Progenitor cell of endocrine pancreas (in vitro differentiated cells): Measurements from ENCODE around the gene TRIM44. TPM values are rescaled to one million over a fixed set of nuclear protein-coding genes. Genes with fewer than 3 reads are reported as not detected.

Source experiments
- DNase-seq: peaks from one replicate; pipeline ENCODE4 v3.0.0; 2021; ENCODE audit warnings: low spot score; ENCODE audit not compliant: unreplicated experiment
- H3K27ac Mint-ChIP-seq: 2 replicates; pipeline ENCODE4 v1.8.0; 2021; ENCODE audit warnings: mild to moderate bottlenecking, moderate library complexity, mixed read lengths
- H3K27me3 Mint-ChIP-seq: 2 replicates; pipeline ENCODE4 v1.8.0; 2021; ENCODE audit warnings: mixed read lengths
- H3K36me3 Mint-ChIP-seq: 2 replicates; pipeline ENCODE4 v1.8.0; 2022; ENCODE audit warnings: mixed read lengths; ENCODE audit not compliant: insufficient read depth
- H3K4me1 Mint-ChIP-seq: 2 replicates; pipeline ENCODE4 v1.8.0; 2021; ENCODE audit warnings: low read depth, mixed read lengths
- H3K4me3 Mint-ChIP-seq: 2 replicates; pipeline ENCODE4 v1.8.0; 2021; ENCODE audit warnings: low read depth, mild to moderate bottlenecking, moderate library complexity, mixed read lengths
- H3K9me3 Mint-ChIP-seq: 2 replicates; pipeline ENCODE4 v1.8.0; 2021; ENCODE audit warnings: low read depth, mixed read lengths
- total RNA-seq: library from RNA; stranded (reverse); gene quantifications from 2 replicates; pipeline ENCODE4 v1.2.1, GENCODE V29; 2021
- TF ChIP-seq, protein P1 (sequence below): fragments of 200-600 bp; sonication (generic); IDR thresholded peaks from one replicate; pipeline ENCODE4 v1.5.0; 2021; ENCODE audit warnings: antibody characterized with exemption, mild to moderate bottlenecking; ENCODE audit not compliant: unreplicated experiment

The TRIM44 gene
- total RNA-seq, 1 donor from 2014 or later = 65.1 TPM

DNA sequence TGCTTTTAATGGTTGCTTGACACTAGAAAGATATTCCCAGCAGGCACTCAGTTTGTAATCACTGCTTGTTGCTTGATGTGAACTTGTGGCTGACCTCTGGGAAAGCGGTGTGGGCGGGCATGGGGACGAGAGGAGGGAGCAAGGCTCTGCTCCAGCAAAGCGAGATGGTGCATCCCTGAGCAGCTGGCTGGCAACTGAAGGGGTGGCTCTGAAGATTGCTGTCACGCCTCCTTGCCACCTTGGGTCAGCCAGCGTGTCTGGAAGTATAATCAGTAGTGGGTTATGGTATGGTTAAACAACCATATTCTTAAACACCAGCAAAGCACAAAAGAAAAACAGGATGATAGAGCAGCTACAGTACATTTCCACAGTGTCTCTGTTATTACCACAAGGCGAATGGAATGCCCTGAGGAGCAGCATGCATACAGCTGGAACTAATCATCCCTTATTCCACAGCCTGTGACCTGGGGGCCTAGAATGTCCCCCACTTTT is 124.5 kb downstream of the TRIM44 start:
- H3K36me3 Mint-ChIP-seq = no peaks in the 10 kb centered on the region
- no peaks in the 10 kb centered on the region for H3K27me3 Mint-ChIP-seq
- no peak for DNase-seq
- H3K4me1 Mint-ChIP-seq = peaks cover 14% of the 10 kb centered on the region
- no peak overlapping the region for H3K27ac Mint-ChIP-seq
- no peak overlapping the region for H3K4me3 Mint-ChIP-seq
- TF ChIP-seq, protein P1, sequence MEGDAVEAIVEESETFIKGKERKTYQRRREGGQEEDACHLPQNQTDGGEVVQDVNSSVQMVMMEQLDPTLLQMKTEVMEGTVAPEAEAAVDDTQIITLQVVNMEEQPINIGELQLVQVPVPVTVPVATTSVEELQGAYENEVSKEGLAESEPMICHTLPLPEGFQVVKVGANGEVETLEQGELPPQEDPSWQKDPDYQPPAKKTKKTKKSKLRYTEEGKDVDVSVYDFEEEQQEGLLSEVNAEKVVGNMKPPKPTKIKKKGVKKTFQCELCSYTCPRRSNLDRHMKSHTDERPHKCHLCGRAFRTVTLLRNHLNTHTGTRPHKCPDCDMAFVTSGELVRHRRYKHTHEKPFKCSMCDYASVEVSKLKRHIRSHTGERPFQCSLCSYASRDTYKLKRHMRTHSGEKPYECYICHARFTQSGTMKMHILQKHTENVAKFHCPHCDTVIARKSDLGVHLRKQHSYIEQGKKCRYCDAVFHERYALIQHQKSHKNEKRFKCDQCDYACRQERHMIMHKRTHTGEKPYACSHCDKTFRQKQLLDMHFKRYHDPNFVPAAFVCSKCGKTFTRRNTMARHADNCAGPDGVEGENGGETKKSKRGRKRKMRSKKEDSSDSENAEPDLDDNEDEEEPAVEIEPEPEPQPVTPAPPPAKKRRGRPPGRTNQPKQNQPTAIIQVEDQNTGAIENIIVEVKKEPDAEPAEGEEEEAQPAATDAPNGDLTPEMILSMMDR = no peak
- H3K9me3 Mint-ChIP-seq = no peaks in the 10 kb centered on the region

DNA sequence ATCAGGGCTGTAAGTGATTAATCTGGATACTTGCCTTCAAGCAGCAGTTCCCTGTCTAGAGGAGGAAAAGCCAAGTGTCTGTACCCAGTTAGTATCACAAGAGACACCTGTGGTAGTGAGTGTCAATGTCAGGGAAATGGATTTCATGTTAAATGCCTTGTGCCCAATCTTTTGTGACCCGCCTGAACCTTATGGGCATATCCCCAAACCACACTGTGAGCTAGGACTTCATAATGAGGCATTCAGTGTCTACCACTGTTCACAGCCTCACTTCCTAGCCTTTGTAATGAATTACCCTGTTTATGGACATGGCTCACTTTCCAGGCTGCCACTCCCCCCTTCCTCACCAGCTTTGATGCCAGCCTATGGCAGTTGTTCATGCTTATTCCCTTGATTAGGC is 125.1 kb downstream of the TRIM44 start:
- Mint-ChIP-seq H3K27me3 (no peaks in the 10 kb centered on the region), H3K9me3 (no peaks in the 10 kb centered on the region), H3K4me1 (peaks cover 14% of the 10 kb centered on the region), H3K36me3 (no peaks in the 10 kb centered on the region), H3K4me3 (no peak overlapping the region), H3K27ac (peak overlapping the region; percentile 77)
- no peak for DNase-seq
- TF ChIP-seq, protein P1 = no peak

DNA sequence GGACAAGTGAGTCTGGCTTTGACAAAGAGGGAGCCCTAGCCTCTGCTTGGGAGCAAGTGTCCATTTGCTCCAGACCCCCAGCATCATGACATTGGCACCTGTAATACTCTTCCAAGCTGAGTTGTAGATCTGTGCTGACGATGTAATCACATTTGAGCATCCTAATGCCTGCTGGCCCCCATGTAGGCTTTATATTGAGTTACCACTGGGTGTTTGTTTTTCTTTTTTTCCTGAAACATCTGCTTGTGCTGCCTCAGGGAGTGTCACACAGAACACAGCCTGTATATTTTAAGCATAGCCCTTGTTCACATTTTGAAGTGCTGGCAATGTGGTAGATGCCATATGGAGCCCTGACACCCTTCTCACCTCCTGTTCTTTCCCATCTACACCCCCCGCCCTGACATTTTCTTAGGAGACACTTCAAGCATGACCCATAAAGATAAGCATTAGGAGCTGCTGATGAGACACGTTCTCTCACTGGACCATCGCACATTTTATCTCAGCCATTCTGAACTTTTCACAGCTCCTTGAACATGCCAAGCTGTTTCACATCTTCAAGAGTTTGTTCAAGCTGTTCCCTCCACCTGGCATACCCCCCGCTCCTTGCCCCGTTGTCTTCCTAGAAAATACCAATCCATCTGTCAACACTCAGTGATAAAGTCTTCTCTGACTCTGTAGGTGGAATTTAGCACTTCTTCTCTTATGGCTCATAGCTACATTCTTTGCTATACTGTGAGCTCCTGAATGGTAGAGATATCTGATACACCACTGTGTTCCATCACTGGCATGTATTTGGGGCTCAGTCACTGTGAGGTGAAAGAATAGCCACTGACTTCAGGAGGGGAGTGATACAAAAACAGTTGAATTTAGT is 128.7 kb downstream of the TRIM44 start:
- no peaks in the 10 kb centered on the region for H3K9me3 Mint-ChIP-seq
- no peaks in the 10 kb centered on the region for H3K27me3 Mint-ChIP-seq
- no peak for DNase-seq
- H3K36me3 Mint-ChIP-seq = peaks cover 1% of the 10 kb centered on the region
- no peak overlapping the region for H3K4me3 Mint-ChIP-seq
- TF ChIP-seq, protein P1 = no peak
- no peak overlapping the region for H3K27ac Mint-ChIP-seq
- H3K4me1 Mint-ChIP-seq = peaks cover 2% of the 10 kb centered on the region

DNA sequence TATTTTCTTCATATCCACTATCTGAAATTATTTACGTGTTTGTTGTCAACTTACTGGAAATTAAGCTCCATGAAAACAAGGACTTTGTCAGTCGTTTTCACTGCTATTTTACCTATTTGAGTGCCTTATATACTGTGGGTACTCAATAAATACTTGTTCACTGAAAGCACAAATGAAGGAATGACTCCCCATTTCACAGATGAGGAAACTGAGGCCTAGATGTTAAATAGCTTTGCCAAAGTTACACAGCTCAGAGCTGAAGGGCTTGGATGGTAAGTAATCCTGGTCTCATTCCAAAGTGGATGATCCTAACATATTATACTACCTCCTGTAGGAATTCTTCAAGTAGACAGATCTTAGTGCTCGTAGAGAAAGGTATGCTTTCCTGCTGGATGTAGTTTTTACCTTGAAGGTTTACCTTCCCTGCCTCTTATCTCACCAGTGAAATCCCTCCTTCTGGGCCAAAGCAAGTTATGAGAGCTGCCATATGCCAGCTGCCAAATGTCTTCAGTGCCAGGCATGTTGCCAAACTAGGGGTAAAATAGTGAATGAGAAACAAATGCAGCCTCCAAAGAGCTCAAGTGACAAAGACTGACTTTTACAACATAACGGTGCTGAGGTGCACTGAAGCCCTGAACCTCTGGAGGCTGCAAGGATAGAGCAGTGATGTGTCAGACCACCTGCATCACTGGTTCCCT is 129.7 kb downstream of the TRIM44 start:
- no peaks in the 10 kb centered on the region for H3K9me3 Mint-ChIP-seq
- no peaks in the 10 kb centered on the region for H3K4me1 Mint-ChIP-seq
- H3K4me3 Mint-ChIP-seq = no peak overlapping the region
- H3K27ac Mint-ChIP-seq = peak overlapping the region; percentile 62
- no peaks in the 10 kb centered on the region for H3K27me3 Mint-ChIP-seq
- peaks cover 1% of the 10 kb centered on the region for H3K36me3 Mint-ChIP-seq
- DNase-seq = no peak
- TF ChIP-seq, protein P1 = no peak

DNA sequence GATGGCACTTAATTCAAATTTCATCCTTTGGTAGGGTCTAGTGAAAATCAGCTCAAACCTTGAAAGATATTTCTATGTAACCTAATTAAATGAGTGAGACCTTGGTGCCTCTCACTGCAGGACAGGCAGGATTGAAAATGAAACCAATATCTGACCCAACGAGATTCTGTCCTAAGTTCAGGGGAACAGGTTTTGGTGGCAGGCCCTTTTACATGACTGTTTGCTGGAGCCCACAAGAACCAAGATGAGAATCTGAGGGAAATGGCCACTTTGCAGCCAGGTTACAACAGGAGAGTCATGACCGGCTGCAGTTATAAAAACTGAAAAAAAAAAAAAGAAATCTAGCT is 130.2 kb downstream of the TRIM44 start:
- DNase-seq = no peak
- Mint-ChIP-seq H3K36me3 (peaks cover 1% of the 10 kb centered on the region), H3K27ac (peak overlapping the region; percentile 62), H3K27me3 (no peaks in the 10 kb centered on the region), H3K9me3 (no peaks in the 10 kb centered on the region), H3K4me3 (no peak overlapping the region), H3K4me1 (no peaks in the 10 kb centered on the region)
- TF ChIP-seq, protein P1 = no peak
